ENCODE data around the gene FMNL3. TPM values are rescaled to one million over a fixed set of nuclear protein-coding genes. Genes with fewer than 3 reads are reported as not detected.

The FMNL3 gene
- total RNA-seq, 1 donor from 2014 or later = 30.4 TPM

DNA sequence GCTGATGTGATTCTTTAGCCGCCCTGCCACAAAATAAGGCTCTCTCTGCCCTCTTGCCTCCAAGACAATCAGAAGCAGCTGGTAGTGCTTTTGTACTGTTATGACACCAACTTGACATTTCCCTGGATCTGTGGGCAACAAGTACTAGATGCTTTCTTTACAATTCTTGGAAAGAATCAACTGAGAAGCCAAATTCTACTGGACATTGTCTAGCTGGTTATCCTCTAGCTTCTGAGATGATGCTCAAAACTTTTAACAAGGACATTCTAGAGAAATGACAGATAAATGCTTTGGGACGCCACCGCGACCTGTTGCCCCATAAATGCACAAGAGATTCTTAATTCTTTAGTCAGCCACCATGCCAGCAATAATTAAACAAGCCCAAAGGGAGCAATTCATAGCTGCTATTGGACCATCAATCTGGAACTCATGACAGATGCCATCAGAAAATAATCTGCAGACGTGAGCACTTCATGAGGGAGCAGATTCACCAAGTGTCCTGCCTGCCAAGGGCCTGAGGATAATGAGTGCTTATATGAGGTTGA lies 22.8 kb downstream of the FMNL3 start:
- H3K27ac ChIP-seq = no peak overlapping the region
- no peaks in the 10 kb centered on the region for H3K4me1 ChIP-seq
- no peak overlapping the region for H3K4me3 ChIP-seq
- H3K36me3 ChIP-seq = no peaks in the 10 kb centered on the region
- H3K9me3 ChIP-seq = no peaks in the 10 kb centered on the region
- H3K27me3 ChIP-seq = no peaks in the 10 kb centered on the region
- intact Hi-C loops (cut with DNase I) = no loop called here
- TF ChIP-seq, protein P1, sequence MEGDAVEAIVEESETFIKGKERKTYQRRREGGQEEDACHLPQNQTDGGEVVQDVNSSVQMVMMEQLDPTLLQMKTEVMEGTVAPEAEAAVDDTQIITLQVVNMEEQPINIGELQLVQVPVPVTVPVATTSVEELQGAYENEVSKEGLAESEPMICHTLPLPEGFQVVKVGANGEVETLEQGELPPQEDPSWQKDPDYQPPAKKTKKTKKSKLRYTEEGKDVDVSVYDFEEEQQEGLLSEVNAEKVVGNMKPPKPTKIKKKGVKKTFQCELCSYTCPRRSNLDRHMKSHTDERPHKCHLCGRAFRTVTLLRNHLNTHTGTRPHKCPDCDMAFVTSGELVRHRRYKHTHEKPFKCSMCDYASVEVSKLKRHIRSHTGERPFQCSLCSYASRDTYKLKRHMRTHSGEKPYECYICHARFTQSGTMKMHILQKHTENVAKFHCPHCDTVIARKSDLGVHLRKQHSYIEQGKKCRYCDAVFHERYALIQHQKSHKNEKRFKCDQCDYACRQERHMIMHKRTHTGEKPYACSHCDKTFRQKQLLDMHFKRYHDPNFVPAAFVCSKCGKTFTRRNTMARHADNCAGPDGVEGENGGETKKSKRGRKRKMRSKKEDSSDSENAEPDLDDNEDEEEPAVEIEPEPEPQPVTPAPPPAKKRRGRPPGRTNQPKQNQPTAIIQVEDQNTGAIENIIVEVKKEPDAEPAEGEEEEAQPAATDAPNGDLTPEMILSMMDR (IDR thresholded peaks at IDR 0.05) = no peak
- no peak for DNase-seq (ENCODE audit: low spot score in 2 of 2)

DNA sequence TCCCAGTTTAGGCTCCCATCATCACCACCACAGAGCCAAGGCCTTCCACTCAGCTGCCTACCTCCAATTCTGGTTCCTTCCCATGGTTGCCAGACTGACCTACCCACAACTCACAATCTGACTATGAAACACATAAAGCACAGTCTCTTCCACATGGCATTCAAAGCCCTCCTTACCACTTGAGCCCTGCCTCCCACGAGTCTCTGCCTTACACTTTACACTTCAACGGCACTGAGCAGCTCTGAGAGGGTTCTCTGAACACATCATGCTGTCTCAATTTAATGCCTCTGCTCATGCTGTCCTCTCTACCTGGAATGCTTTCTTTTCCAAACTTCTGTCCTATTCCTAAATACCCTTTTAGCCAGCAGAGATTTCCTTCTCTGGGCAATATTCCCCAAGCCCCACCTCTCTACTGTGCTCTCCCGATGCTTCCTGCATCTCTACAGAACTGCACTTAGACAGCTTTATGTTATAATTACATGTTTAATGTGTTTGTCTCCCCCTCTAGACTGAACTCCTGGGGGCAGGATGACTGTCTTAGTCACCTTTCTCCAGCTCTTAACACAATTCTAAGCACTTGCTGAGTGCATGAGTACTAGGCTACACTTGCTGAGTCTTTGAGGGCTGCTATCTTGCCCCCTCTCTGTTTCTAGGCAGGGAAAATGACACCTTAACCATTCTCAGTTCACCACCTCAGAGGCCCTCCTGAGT lies 23.5 kb downstream of the FMNL3 start:
- no peak for DNase-seq (ENCODE audit: low spot score in 2 of 2)
- Histone ChIP-seq H3K4me1 (no peaks in the 10 kb centered on the region), H3K27me3 (no peaks in the 10 kb centered on the region), H3K27ac (no peak overlapping the region), H3K36me3 (no peaks in the 10 kb centered on the region), H3K9me3 (no peaks in the 10 kb centered on the region), H3K4me3 (no peak overlapping the region)
- intact Hi-C loops (cut with DNase I) = no loop called here
- TF ChIP-seq, protein P1 (IDR thresholded peaks at IDR 0.05) = no peak

- H3K4me3 ChIP-seq = no peak overlapping the region
- peaks cover 0 to 3% of the 10 kb centered on the region in 2 donors for H3K4me1 ChIP-seq
- intact Hi-C loops (cut with DNase I) = no loop called here
- no peaks in the 10 kb centered on the region for H3K27me3 ChIP-seq
- no peak for DNase-seq (ENCODE audit: low spot score in 2 of 2)
- no peaks in the 10 kb centered on the region for H3K36me3 ChIP-seq
- H3K27ac ChIP-seq = no peak overlapping the region
- TF ChIP-seq, protein P1 (IDR thresholded peaks at IDR 0.05) = no peak
- no peaks in the 10 kb centered on the region for H3K9me3 ChIP-seq
These were observed 27.1 kb downstream of the FMNL3 start for GRCh38 chr12:49680075-49680474.

DNA sequence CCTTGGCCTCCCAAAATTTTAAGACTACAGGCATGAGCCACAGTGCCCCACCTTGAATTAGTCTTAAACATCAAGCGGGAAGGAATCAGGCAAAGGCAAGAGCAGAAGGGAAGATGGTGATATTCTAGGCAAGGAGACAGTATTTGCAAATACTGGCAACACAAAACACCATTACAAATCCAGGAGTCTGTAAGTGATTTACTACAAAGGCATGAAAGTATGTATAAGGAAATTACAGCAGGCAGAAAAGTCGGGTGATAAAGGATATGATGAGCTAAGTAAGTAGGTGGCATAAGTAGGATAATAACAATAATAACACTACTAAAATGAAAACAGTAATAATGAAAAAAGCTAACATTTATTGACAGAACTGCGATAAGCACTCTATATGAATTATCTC lies 28.5 kb downstream of the FMNL3 start:
- H3K36me3 ChIP-seq = no peaks in the 10 kb centered on the region
- H3K4me1 ChIP-seq = peaks cover 4 to 15% of the 10 kb centered on the region in 2 donors
- no peak overlapping the region for H3K4me3 ChIP-seq
- TF ChIP-seq, protein P1 (IDR thresholded peaks at IDR 0.05) = no peak
- intact Hi-C loops (cut with DNase I) = no loop called here
- no peak for DNase-seq (ENCODE audit: low spot score in 2 of 2)
- H3K27me3 ChIP-seq = no peaks in the 10 kb centered on the region
- H3K27ac ChIP-seq = no peak overlapping the region
- no peaks in the 10 kb centered on the region for H3K9me3 ChIP-seq

DNA sequence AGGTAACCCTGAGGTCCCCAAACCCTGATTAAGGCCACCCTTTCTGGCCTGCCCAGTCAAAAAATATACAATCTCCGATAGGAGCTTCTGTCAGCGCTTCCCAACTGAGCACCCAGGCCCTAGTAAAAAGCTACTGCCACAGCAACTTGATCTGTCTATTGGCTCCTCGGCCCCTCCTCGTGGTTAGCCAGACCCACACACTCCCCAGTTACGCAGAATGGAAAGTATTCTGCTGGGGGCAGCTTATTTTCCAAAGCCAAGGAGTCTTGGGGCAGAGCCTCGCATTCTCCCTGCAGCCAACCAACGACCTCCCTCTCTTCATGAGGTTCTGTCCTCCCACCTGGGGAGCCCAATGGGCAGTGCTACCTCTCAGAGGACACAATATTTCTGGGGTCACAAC lies 32.1 kb downstream of the FMNL3 start:
- intact Hi-C loops (cut with DNase I) = loop anchor here (2.0 kb wide), 1 partner anchor 66 kb away; the partner anchor contains the start of gene TMBIM6
- Histone ChIP-seq H3K9me3 (no peaks in the 10 kb centered on the region), H3K27ac (peak overlapping the region; percentile 84 to 97), H3K27me3 (no peaks in the 10 kb centered on the region), H3K36me3 (no peaks in the 10 kb centered on the region), H3K4me3 (no peak overlapping the region), H3K4me1 (peaks cover 21 to 43% of the 10 kb centered on the region in 2 donors)
- TF ChIP-seq, protein P1 (IDR thresholded peaks at IDR 0.05) = no peak
- DNase-seq (ENCODE audit: low spot score in 2 of 2) = no peak

Measured in ascending aorta (tissue), 2 donors.